ENCODE results near the gene OSTN. TPM values are rescaled to one million over a fixed set of nuclear protein-coding genes. Genes with fewer than 3 reads are reported as not detected.

Gene OSTN
- total and polyA plus RNA-seq, 11 donors, result 0.27 to 3.7 (median 0.51) TPM; not detected in 7

- 71 to 84% (median 79%) methylated on average over 1 of the region's 1 CpG for WGBS, 4 donors
- Histone ChIP-seq H3K4me1 (no peaks in the 10 kb centered on the region), H3K27me3 (no peaks in the 10 kb centered on the region), H3K9me3 (no peaks in the 10 kb centered on the region), H3K27ac (no peak overlapping the region), H3K4me3 (no peak overlapping the region), H3K36me3 (no peaks in the 10 kb centered on the region)
- ATAC-seq (no peak), DNase-seq (no peak)
- TF ChIP-seq POLR2A (IDR thresholded peaks at IDR 0.05) (no peak), CTCF (IDR thresholded peaks at IDR 0.05) (no peak)
- intact Hi-C loops (cut with DNase I), result no loop called here
These were observed 101.4 kb downstream of the OSTN start for GRCh38 chr3:191300422-191300821.

DNA sequence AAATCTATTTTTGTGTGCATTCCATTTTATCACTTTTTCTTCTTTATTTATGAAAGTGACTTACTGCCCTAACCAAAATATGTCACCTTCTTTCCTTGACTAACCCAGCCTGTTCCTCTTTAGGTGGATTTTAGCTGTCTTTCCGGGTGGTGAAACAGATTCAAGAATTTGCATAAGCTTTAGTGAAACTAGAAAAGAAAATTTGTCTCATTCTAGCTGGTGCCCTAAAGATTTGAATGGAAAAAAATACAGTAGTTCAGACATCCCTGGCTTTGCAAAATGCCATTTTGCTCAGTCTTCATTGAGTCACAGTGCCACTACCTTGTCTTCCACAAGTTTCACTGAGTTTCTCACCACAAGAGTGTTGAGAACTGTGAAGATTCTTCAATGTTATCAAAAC is 102.0 kb downstream of the OSTN start:
- intact Hi-C loops (cut with DNase I), result no loop called here
- 91 to 98% (median 94%) methylated on average over 1 of the region's 1 CpG for WGBS, 4 donors
- TF ChIP-seq POLR2A (IDR thresholded peaks at IDR 0.05), result no peak
- TF ChIP-seq CTCF (IDR thresholded peaks at IDR 0.05), result no peak
- Histone ChIP-seq H3K4me3 (no peak overlapping the region), H3K4me1 (no peaks in the 10 kb centered on the region), H3K27me3 (no peaks in the 10 kb centered on the region), H3K36me3 (no peaks in the 10 kb centered on the region), H3K9me3 (no peaks in the 10 kb centered on the region), H3K27ac (no peak overlapping the region)
- no peak for DNase-seq
- no peak for ATAC-seq

DNA sequence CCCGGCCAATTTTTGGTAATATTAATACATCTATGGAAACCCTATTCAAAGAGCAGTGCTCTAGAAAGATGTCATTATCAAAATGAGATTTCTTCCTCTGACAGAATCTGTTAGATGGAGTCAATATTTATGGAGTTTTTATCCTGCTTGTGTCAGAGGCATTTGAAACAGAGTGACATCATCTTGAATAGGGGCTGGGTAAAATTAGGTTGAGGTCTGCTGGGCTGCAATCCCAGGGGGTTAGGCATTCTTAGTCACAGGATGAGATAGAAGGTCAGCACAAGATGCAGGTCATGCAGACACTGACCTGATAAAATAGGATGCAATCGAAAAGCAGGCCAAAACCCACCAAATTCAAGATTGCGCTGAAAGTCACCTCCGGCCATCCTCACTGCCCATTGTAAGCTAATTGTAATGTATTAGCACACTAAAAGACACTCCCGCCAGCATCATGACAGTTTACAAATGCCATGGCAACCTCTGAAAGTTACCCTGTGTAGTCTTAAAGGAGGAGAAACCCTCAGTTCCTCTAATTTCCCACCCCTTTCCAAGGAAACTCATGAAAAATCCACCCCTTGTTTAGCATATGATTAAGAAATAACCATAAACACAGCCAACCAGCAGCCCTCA is 102.9 kb downstream of the OSTN start:
- Histone ChIP-seq H3K36me3 (no peaks in the 10 kb centered on the region), H3K27ac (no peak overlapping the region), H3K4me1 (no peaks in the 10 kb centered on the region), H3K4me3 (no peak overlapping the region), H3K9me3 (no peaks in the 10 kb centered on the region), H3K27me3 (no peaks in the 10 kb centered on the region)
- TF ChIP-seq POLR2A (IDR thresholded peaks at IDR 0.05), result no peak
- TF ChIP-seq CTCF (IDR thresholded peaks at IDR 0.05), result no peak
- DNase-seq (no peak), ATAC-seq (no peak)
- WGBS, 4 donors, result 92 to 96% (median 94%) methylated on average over 5 of the region's 5 CpGs
- intact Hi-C loops (cut with DNase I), result no loop called here

DNA sequence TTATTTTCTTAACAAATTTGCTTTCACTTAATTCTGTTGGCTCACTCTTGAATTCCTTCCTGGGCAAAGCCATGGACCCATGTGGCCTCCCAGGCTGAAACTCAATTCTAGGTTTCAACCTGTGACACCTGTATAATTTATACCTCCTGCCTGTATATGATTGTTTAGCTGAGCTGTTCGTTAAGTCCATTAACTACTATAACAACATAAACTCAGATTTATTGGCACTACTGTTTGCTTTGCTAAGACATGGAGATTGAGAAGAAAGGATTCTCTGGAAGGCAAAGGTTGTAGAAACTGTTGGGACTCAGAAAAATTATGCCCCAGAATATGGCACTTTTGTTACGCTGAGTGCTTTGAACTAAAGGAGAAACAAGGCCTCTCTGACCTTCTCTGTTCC is 103.4 kb downstream of the OSTN start:
- ATAC-seq, result no peak
- Histone ChIP-seq H3K4me1 (no peaks in the 10 kb centered on the region), H3K27me3 (no peaks in the 10 kb centered on the region), H3K4me3 (no peak overlapping the region), H3K36me3 (no peaks in the 10 kb centered on the region), H3K27ac (no peak overlapping the region), H3K9me3 (no peaks in the 10 kb centered on the region)
- intact Hi-C loops (cut with DNase I), result no loop called here
- WGBS, 4 donors, result 93 to 96% (median 94%) methylated on average over 2 of the region's 2 CpGs
- TF ChIP-seq POLR2A (IDR thresholded peaks at IDR 0.05) (no peak), CTCF (IDR thresholded peaks at IDR 0.05) (no peak)
- no peak for DNase-seq
